OCI-LY1 (cell line): ENCODE measurements around the gene PRR18.

ENCODE experiments used
- H2AFZ ChIP-seq: fragments of 200-600 bp; sonication (generic), shearing (Covaris generic); 2 replicates; pipeline ENCODE4 v1.6.0; 2014; ENCODE audit warnings: antibody characterized with exemption, mild to moderate bottlenecking, low read length
- H3F3A ChIP-seq: fragments of 200-600 bp; sonication (generic), shearing (Covaris generic); 2 replicates; pipeline ENCODE4 v1.6.0; 2014; ENCODE audit warnings: mild to moderate bottlenecking, antibody characterized with exemption, low read length, moderate library complexity; ENCODE audit not compliant: insufficient read depth
- H3K27ac ChIP-seq: fragments of 200-600 bp; sonication (generic); 2 replicates; pipeline ENCODE4 v1.5.1; 2014; ENCODE audit warnings: low read length, mixed run types, mild to moderate bottlenecking, low read depth; ENCODE audit not compliant: poor library complexity, severe bottlenecking
- H3K27me3 ChIP-seq: fragments of 200-600 bp; sonication (generic); 2 replicates; pipeline ENCODE4 v1.6.0; 2014; ENCODE audit warnings: antibody characterized with exemption, mild to moderate bottlenecking, low read length, moderate library complexity; ENCODE audit not compliant: insufficient read depth
- H3K36me3 ChIP-seq: fragments of 200-600 bp; sonication (generic); 2 replicates; pipeline ENCODE4 v1.6.1; 2014; ENCODE audit warnings: mild to moderate bottlenecking, antibody characterized with exemption, low read length, moderate library complexity, mixed read lengths; ENCODE audit not compliant: insufficient read depth
- H3K4me1 ChIP-seq: fragments of 200-600 bp; sonication (generic); 2 replicates; pipeline ENCODE4 v1.5.1; 2014; ENCODE audit warnings: mild to moderate bottlenecking, low read length, moderate library complexity; ENCODE audit not compliant: insufficient read depth, severe bottlenecking
- H3K4me2 ChIP-seq: fragments of 200-600 bp; sonication (generic), shearing (Covaris generic); 2 replicates; pipeline ENCODE4 v1.6.1; 2014; ENCODE audit warnings: low read length
- H3K4me3 ChIP-seq: fragments of 200-600 bp; sonication (generic); 2 replicates; pipeline ENCODE4 v1.5.1; 2014; ENCODE audit warnings: low read length, low read depth, mild to moderate bottlenecking, mixed read lengths; ENCODE audit not compliant: poor library complexity, severe bottlenecking
- H3K79me2 ChIP-seq: fragments of 200-600 bp; shearing (Covaris generic); 2 replicates; pipeline ENCODE4 v1.6.1; 2016; ENCODE audit warnings: mixed run types, low read length, mixed read lengths; ENCODE audit not compliant: insufficient read depth
- H3K9ac ChIP-seq: fragments of 200-600 bp; sonication (generic), shearing (Covaris generic); 2 replicates; pipeline ENCODE4 v1.6.1; 2014; ENCODE audit warnings: mild to moderate bottlenecking, low read length, mixed read lengths
- H3K9me2 ChIP-seq: fragments of 200-600 bp; sonication (generic), shearing (Covaris generic); 2 replicates; pipeline ENCODE4 v1.6.1; 2014; ENCODE audit warnings: low read depth, mild to moderate bottlenecking, low read length, mixed read lengths
- H3K9me3 ChIP-seq: fragments of 200-600 bp; shearing (Covaris generic); 2 replicates; pipeline ENCODE4 v1.6.1; 2014; ENCODE audit warnings: low read length, mixed read lengths
- H4K20me1 ChIP-seq: fragments of 200-600 bp; sonication (generic), shearing (Covaris generic); 2 replicates; pipeline ENCODE4 v1.6.0; 2016; ENCODE audit warnings: mild to moderate bottlenecking, low read length; ENCODE audit not compliant: insufficient read depth
- EZH2 ChIP-seq: fragments of 200-600 bp; sonication (generic), shearing (Covaris generic); IDR thresholded peaks from 2 replicates; pipeline ENCODE4 v1.8.0; 2017; ENCODE audit warnings: borderline replicate concordance, mixed run types, mild to moderate bottlenecking, antibody characterized with exemption, low read length, moderate library complexity, mixed read lengths
- TF ChIP-seq, protein P1 (sequence below): fragments of 200-600 bp; sonication (generic), shearing (Covaris generic); IDR thresholded peaks from 2 replicates; pipeline ENCODE4 v1.5.1; 2017; ENCODE audit warnings: mild to moderate bottlenecking, antibody characterized with exemption, low read length, moderate library complexity, mixed read lengths

PRR18 gene

DNA sequence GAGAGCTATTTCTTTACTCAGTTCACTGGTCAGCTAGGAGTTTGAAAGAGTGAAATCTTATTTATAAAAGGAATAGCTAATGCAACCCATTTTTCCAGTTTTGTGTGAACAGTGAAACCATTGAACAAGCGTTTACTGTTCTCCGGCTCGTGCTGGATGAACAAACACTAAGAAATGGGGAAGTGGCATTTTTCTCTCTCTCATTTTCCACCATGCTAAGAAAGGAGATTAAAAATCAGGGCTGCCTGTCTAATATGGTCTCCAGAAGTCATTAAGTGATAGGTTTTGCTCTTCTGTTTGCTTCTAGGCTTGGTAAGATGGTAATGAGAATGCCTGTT, 34.9 kb upstream of the PRR18 start:
- TF ChIP-seq EZH2: no peak
- TF ChIP-seq, protein P1, sequence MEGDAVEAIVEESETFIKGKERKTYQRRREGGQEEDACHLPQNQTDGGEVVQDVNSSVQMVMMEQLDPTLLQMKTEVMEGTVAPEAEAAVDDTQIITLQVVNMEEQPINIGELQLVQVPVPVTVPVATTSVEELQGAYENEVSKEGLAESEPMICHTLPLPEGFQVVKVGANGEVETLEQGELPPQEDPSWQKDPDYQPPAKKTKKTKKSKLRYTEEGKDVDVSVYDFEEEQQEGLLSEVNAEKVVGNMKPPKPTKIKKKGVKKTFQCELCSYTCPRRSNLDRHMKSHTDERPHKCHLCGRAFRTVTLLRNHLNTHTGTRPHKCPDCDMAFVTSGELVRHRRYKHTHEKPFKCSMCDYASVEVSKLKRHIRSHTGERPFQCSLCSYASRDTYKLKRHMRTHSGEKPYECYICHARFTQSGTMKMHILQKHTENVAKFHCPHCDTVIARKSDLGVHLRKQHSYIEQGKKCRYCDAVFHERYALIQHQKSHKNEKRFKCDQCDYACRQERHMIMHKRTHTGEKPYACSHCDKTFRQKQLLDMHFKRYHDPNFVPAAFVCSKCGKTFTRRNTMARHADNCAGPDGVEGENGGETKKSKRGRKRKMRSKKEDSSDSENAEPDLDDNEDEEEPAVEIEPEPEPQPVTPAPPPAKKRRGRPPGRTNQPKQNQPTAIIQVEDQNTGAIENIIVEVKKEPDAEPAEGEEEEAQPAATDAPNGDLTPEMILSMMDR: no peak
- no peak overlapping the region for H2AFZ ChIP-seq
- no peaks in the 10 kb centered on the region for H3K9me2 ChIP-seq
- no peaks in the 10 kb centered on the region for H3K27me3 ChIP-seq
- H3K4me1 ChIP-seq: peaks cover 32% of the 10 kb centered on the region
- no peaks in the 10 kb centered on the region for H3K9me3 ChIP-seq
- H3K4me3 ChIP-seq: peak overlapping the region; percentile 95
- H3K27ac ChIP-seq: peak overlapping the region; percentile 35
- peak overlapping the region; percentile 89 for H3K4me2 ChIP-seq
- H4K20me1 ChIP-seq: no peaks in the 10 kb centered on the region
- H3K36me3 ChIP-seq: peaks cover 5% of the 10 kb centered on the region; the same call in 1 of the 2 replicates
- H3F3A ChIP-seq: no peaks in the 10 kb centered on the region
- peak overlapping the region; percentile 92 for H3K9ac ChIP-seq
- peaks cover 25% of the 10 kb centered on the region for H3K79me2 ChIP-seq

DNA sequence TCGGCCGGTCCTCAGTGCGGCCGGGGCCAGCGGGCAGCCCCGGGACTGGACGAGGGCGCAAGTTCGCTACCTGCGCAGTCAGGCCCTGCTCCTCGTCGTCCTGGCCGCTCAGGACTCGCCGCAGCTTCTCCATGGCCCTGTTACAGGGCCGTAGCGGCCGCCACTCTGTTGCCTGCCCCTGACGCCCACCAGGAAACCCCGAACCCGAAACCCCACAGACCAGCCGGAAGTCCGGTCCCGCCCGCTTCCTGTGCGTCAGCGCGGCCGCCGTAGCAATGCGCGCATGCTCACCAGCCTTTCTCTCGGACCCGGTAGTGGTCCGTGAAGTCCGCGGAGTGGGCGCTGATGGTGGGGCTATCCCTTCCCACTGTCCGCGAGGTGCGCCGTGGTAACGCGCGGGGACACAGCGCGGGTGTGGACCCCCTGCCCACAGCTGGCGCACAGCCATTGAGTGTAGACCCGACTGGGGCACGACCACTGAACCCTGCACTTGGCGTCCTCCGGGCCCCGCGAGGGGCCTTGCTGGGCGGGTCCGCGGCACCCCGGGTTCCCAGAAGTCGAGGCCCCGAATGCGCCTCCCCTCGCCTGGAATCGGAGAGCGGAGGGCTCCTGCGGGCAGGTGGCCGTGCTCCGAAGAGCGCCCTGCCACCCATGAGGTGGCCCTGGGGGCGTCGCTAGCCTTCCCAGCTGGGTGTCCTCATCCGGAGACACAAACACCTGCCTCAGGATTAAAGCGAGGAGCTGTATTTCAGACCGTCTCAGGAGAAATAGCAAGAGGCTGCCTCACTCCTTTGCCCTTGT, 34.4 kb upstream of the PRR18 start, which contains the start of gene SFT2D1:
TSS of gene SFT2D1 (minus strand) at position 197 of the 801 bp plus-strand sequence. CDS start at position 133, 64 bp downstream.
- H3K27ac ChIP-seq: peak within 1 kb of the TSS; percentile 35
- TF ChIP-seq, protein P1: no peak
- H3K4me2 ChIP-seq: peak within 1 kb of the TSS; percentile 89
- peaks cover 11% of the 10 kb centered on the region; the same call in 1 of the 2 replicates for H3K36me3 ChIP-seq
- H2AFZ ChIP-seq: no peak within 1 kb of the TSS
- H4K20me1 ChIP-seq: no peaks in the 10 kb centered on the region
- H3K9me3 ChIP-seq: no peaks in the 10 kb centered on the region
- no peaks in the 10 kb centered on the region for H3K9me2 ChIP-seq
- peaks cover 36% of the 10 kb centered on the region for H3K4me1 ChIP-seq
- H3K4me3 ChIP-seq: peak within 1 kb of the TSS; percentile 95
- H3F3A ChIP-seq: no peaks in the 10 kb centered on the region
- H3K9ac ChIP-seq: peak within 1 kb of the TSS; percentile 92
- no peaks in the 10 kb centered on the region for H3K27me3 ChIP-seq
- H3K79me2 ChIP-seq: peaks cover 25% of the 10 kb centered on the region

DNA sequence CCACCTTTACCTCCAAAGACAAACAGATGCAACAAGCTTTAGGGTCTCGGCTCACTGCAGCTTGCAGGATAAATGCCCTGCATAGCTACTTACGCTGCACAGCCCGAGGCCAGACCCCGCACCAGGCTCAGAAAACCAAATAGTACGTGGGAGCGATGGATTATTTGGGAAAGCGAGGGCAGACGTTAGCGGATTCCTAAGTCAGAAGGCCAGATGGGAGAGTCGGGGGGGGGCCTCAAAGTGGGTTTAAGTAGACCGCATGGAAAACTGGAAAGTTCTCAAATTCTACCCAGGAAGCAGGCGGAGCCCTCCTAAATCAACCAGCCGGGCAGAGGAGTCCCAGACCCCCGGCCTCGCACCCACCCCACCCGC, 33.8 kb upstream of the PRR18 start:
- H3K4me1 ChIP-seq: peaks cover 36% of the 10 kb centered on the region
- H3K9me2 ChIP-seq: no peaks in the 10 kb centered on the region
- H2AFZ ChIP-seq: no peak overlapping the region

More for the DNA sequence above, 33.8 kb upstream of the PRR18 start:
- H3K9me3 ChIP-seq: no peaks in the 10 kb centered on the region
- H4K20me1 ChIP-seq: no peaks in the 10 kb centered on the region
- no peaks in the 10 kb centered on the region for H3K27me3 ChIP-seq
- peaks cover 25% of the 10 kb centered on the region for H3K79me2 ChIP-seq
- peak overlapping the region; percentile 92 for H3K9ac ChIP-seq
- peak overlapping the region; percentile 95 for H3K4me3 ChIP-seq
- peak overlapping the region; percentile 89 for H3K4me2 ChIP-seq
- no peaks in the 10 kb centered on the region for H3F3A ChIP-seq
- H3K36me3 ChIP-seq: peaks cover 17% of the 10 kb centered on the region; the same call in 1 of the 2 replicates
- no peak for TF ChIP-seq EZH2
- TF ChIP-seq, protein P1: no peak
- H3K27ac ChIP-seq: peak overlapping the region; percentile 13
